ENCODE measurements around the gene GRHPR.

The GRHPR gene

GRCh38 chr9:37398464-37399025 lies 24.0 kb upstream of the GRHPR start:
- TF ChIP-seq LEF1 (IDR thresholded peaks at IDR 0.05; ENCODE audit: borderline replicate concordance) (no peak), NFRKB (IDR thresholded peaks at IDR 0.05) (no peak), HDGF (IDR thresholded peaks at IDR 0.05; ENCODE audit: borderline replicate concordance) (no peak), ARNT (IDR thresholded peaks at IDR 0.05) (no peak), ZNF384 (IDR thresholded peaks at IDR 0.05) (no peak), FOXA1 (IDR thresholded peaks at IDR 0.05) (no peak)
- CTCF ChIA-PET = no interaction called here
- DNase-seq (ENCODE audit: extremely low spot score) = no peak
- POLR2A ChIA-PET = no interaction called here

GRCh38 chr9:37399336-37399735 lies 23.2 kb upstream of the GRHPR start:
- TF ChIP-seq TARDBP (IDR thresholded peaks at IDR 0.05) (no peak), FOXM1 (IDR thresholded peaks at IDR 0.05; ENCODE audit: borderline replicate concordance) (no peak), SUZ12 (IDR thresholded peaks at IDR 0.05) (no peak), L3MBTL2 (conservative IDR thresholded peaks at IDR 0.05) (no peak), FOXA1 (IDR thresholded peaks at IDR 0.05) (no peak), ZNF384 (IDR thresholded peaks at IDR 0.05) (no peak)
- DNase-seq (ENCODE audit: extremely low spot score) = no peak
- POLR2A ChIA-PET = no interaction called here
- CTCF ChIA-PET = interaction anchor here (0.6 kb wide), 1 partner anchor 137 kb away, joined by 5 read pairs; no protein-coding TSS in a partner anchor

- POLR2A ChIA-PET = no interaction called here
- TF ChIP-seq HDGF (IDR thresholded peaks at IDR 0.05; ENCODE audit: borderline replicate concordance) (no peak), LEF1 (IDR thresholded peaks at IDR 0.05; ENCODE audit: borderline replicate concordance) (no peak), SP1 (IDR thresholded peaks at IDR 0.05) (no peak), FOXK2 (IDR thresholded peaks at IDR 0.05) (no peak), FOXM1 (IDR thresholded peaks at IDR 0.05; ENCODE audit: borderline replicate concordance) (no peak), PKNOX1 (IDR thresholded peaks at IDR 0.05) (no peak), CTBP1 (IDR thresholded peaks at IDR 0.05; ENCODE audit: borderline replicate concordance) (no peak), FOXA1 (IDR thresholded peaks at IDR 0.05) (no peak), SUZ12 (IDR thresholded peaks at IDR 0.05) (no peak), NFRKB (IDR thresholded peaks at IDR 0.05) (no peak), ELF4 (IDR thresholded peaks at IDR 0.05) (no peak), ZNF384 (IDR thresholded peaks at IDR 0.05) (no peak), TARDBP (IDR thresholded peaks at IDR 0.05) (no peak), ARNT (IDR thresholded peaks at IDR 0.05) (no peak)
- CTCF ChIA-PET = no interaction called here
- DNase-seq (ENCODE audit: extremely low spot score) = no peak
These were observed 17.9 kb upstream of the GRHPR start for GRCh38 chr9:37404590-37404989.

GRCh38 chr9:37405350-37405749 lies 17.1 kb upstream of the GRHPR start:
- TF ChIP-seq FOXM1 (IDR thresholded peaks at IDR 0.05; ENCODE audit: borderline replicate concordance) (no peak), CTBP1 (IDR thresholded peaks at IDR 0.05; ENCODE audit: borderline replicate concordance) (no peak), SUZ12 (IDR thresholded peaks at IDR 0.05) (no peak), L3MBTL2 (conservative IDR thresholded peaks at IDR 0.05) (no peak), BHLHE40 (IDR thresholded peaks at IDR 0.05; ENCODE audit: borderline replicate concordance) (no peak), FOXK2 (IDR thresholded peaks at IDR 0.05) (no peak), NFRKB (IDR thresholded peaks at IDR 0.05) (no peak), LEF1 (IDR thresholded peaks at IDR 0.05; ENCODE audit: borderline replicate concordance) (no peak), FOXA1 (IDR thresholded peaks at IDR 0.05) (no peak), HDGF (IDR thresholded peaks at IDR 0.05; ENCODE audit: borderline replicate concordance) (no peak), SP1 (IDR thresholded peaks at IDR 0.05) (no peak), ELF4 (IDR thresholded peaks at IDR 0.05) (no peak), PKNOX1 (IDR thresholded peaks at IDR 0.05) (no peak), ARNT (IDR thresholded peaks at IDR 0.05) (no peak), TARDBP (IDR thresholded peaks at IDR 0.05) (no peak), ZNF384 (IDR thresholded peaks at IDR 0.05) (no peak)
- ChIA-PET POLR2A (no interaction called here), CTCF (no interaction called here)
- DNase-seq (ENCODE audit: extremely low spot score) = no peak

GRCh38 chr9:37405764-37406380 lies 16.6 kb upstream of the GRHPR start:
- TF ChIP-seq CTBP1 (IDR thresholded peaks at IDR 0.05; ENCODE audit: borderline replicate concordance) = no peak
- no peak for TF ChIP-seq FOXK2 (IDR thresholded peaks at IDR 0.05)
- no peak for TF ChIP-seq L3MBTL2 (conservative IDR thresholded peaks at IDR 0.05)
- no peak for TF ChIP-seq ZNF384 (IDR thresholded peaks at IDR 0.05)
- no peak for TF ChIP-seq HDGF (IDR thresholded peaks at IDR 0.05; ENCODE audit: borderline replicate concordance)
- no peak for TF ChIP-seq LEF1 (IDR thresholded peaks at IDR 0.05; ENCODE audit: borderline replicate concordance)
- no peak for TF ChIP-seq PKNOX1 (IDR thresholded peaks at IDR 0.05)
- no peak for TF ChIP-seq ARNT (IDR thresholded peaks at IDR 0.05)
- no peak for TF ChIP-seq SUZ12 (IDR thresholded peaks at IDR 0.05)
- TF ChIP-seq BHLHE40 (IDR thresholded peaks at IDR 0.05; ENCODE audit: borderline replicate concordance) = no peak
- no peak for TF ChIP-seq FOXM1 (IDR thresholded peaks at IDR 0.05; ENCODE audit: borderline replicate concordance)
- no peak for TF ChIP-seq NFRKB (IDR thresholded peaks at IDR 0.05)
- no peak for TF ChIP-seq TARDBP (IDR thresholded peaks at IDR 0.05)
- no peak for TF ChIP-seq SP1 (IDR thresholded peaks at IDR 0.05)
- no peak for TF ChIP-seq FOXA1 (IDR thresholded peaks at IDR 0.05)
- TF ChIP-seq ELF4 (IDR thresholded peaks at IDR 0.05) = no peak
- ChIA-PET CTCF (no interaction called here), POLR2A (no interaction called here)
- no peak for DNase-seq (ENCODE audit: extremely low spot score)

All from HEK293T (cell line).